ENCODE results near the gene COX4I2. TPM values are rescaled to one million over a fixed set of nuclear protein-coding genes. Genes with fewer than 3 reads are reported as not detected.
"Not testable (repeated sequence)": the region's sequence is repeated elsewhere in the genome, so short reads cannot be mapped to it uniquely, and the experiment has no call there.

Gene COX4I2
- total RNA-seq, 1 donor from 2014 or later = 7.1 TPM

GRCh38 chr20:31605902-31606803 is 31.6 kb upstream of the COX4I2 start:
- intact Hi-C loops (cut with DNase I) = loop anchor here (2.0 kb wide), 1 partner anchor 33 kb away; no protein-coding TSS in a partner anchor
- DNase-seq (ENCODE audit: missing footprints) (peak; percentile 75), ATAC-seq (no peak)

- no peak for DNase-seq (ENCODE audit: missing footprints)
- no peak for ATAC-seq
- intact Hi-C loops (cut with DNase I) = no loop called here
These were observed 30.7 kb upstream of the COX4I2 start for GRCh38 chr20:31606804-31607639.

- DNase-seq (ENCODE audit: missing footprints) = no peak
- intact Hi-C loops (cut with DNase I) = loop anchor here (2.0 kb wide), 1 partner anchor 13 kb away; no protein-coding TSS in a partner anchor
- ATAC-seq = no peak
These were observed 30.0 kb upstream of the COX4I2 start for GRCh38 chr20:31607640-31608250.

GRCh38 chr20:31608251-31608945 is 29.3 kb upstream of the COX4I2 start:
- intact Hi-C loops (cut with DNase I) = loop anchor here (2.0 kb wide), 1 partner anchor 14 kb away; no protein-coding TSS in a partner anchor
- ATAC-seq = peak; percentile 12

GRCh38 chr20:31612271-31612640 is 25.5 kb upstream of the COX4I2 start:
- not testable (repeated sequence) for ATAC-seq; DNase-seq (ENCODE audit: missing footprints)
- intact Hi-C loops (cut with DNase I) = loop anchor here (1.0 kb wide), 1 partner anchor 49 kb away; no protein-coding TSS in a partner anchor

More at GRCh38 chr20:31608251-31608945, 29.3 kb upstream of the COX4I2 start:
- peak; percentile 79 for DNase-seq (ENCODE audit: missing footprints)

GRCh38 chr20:31615416-31615815 is 22.3 kb upstream of the COX4I2 start:
- ATAC-seq (no peak), DNase-seq (ENCODE audit: missing footprints) (no peak)
- intact Hi-C loops (cut with DNase I) = no loop called here

GRCh38 chr20:31617432-31618104 is 20.1 kb upstream of the COX4I2 start:
- no peak for ATAC-seq
- DNase-seq (ENCODE audit: missing footprints) = no peak
- intact Hi-C loops (cut with DNase I) = no loop called here

GRCh38 chr20:31620246-31620645 is 17.5 kb upstream of the COX4I2 start:
- intact Hi-C loops (cut with DNase I) = no loop called here
- DNase-seq (ENCODE audit: missing footprints) = no peak
- ATAC-seq = no peak

- DNase-seq (ENCODE audit: missing footprints); intact Hi-C loops (cut with DNase I); ATAC-seq: not testable (repeated sequence)
These were observed 14.6 kb upstream of the COX4I2 start for GRCh38 chr20:31623123-31623505.

GRCh38 chr20:31626534-31626933 is 11.2 kb upstream of the COX4I2 start:
- DNase-seq (ENCODE audit: missing footprints); ATAC-seq; intact Hi-C loops (cut with DNase I): not testable (repeated sequence)

GRCh38 chr20:31628057-31628456 is 9.7 kb upstream of the COX4I2 start:
- ATAC-seq; intact Hi-C loops (cut with DNase I); DNase-seq (ENCODE audit: missing footprints): not testable (repeated sequence)

GRCh38 chr20:31630187-31630790 is 7.4 kb upstream of the COX4I2 start:
- DNase-seq (ENCODE audit: missing footprints) (no peak), ATAC-seq (no peak)

GRCh38 chr20:31632548-31633338 is 5.0 kb upstream of the COX4I2 start:
- intact Hi-C loops (cut with DNase I) = no loop called here
- ATAC-seq (no peak), DNase-seq (ENCODE audit: missing footprints) (no peak)

More at GRCh38 chr20:31630187-31630790, 7.4 kb upstream of the COX4I2 start:
- intact Hi-C loops (cut with DNase I) = no loop called here

GRCh38 chr20:31633339-31633914 is 4.3 kb upstream of the COX4I2 start:
- DNase-seq (ENCODE audit: missing footprints) = no peak
- ATAC-seq = peak; percentile 32
- intact Hi-C loops (cut with DNase I) = no loop called here

GRCh38 chr20:31638317-31638716 is 605 bp downstream of the COX4I2 start:
- ATAC-seq (no peak), DNase-seq (ENCODE audit: missing footprints) (no peak)
- intact Hi-C loops (cut with DNase I) = no loop called here

GRCh38 chr20:31638816-31639215 is 1.1 kb downstream of the COX4I2 start:
- no peak for DNase-seq (ENCODE audit: missing footprints)
- ATAC-seq = no peak
- intact Hi-C loops (cut with DNase I) = no loop called here
